Left lobe of liver (tissue), 2 donors: ENCODE data around the gene DNAI2. TPM values are rescaled to one million over a fixed set of nuclear protein-coding genes. Genes with fewer than 3 reads are reported as not detected.
"Not testable (repeated sequence)": the region's sequence is repeated elsewhere in the genome, so short reads cannot be mapped to it uniquely, and the experiment has no call there.

Experiments used
- ATAC-seq: fragments of 200-7000 bp; cut with Tn5 transposase; one replicate; pipeline ENCODE4 v1.9.1; 2020; ENCODE audit warnings: mild to moderate bottlenecking, moderate library complexity
- DNase-seq: peaks from one replicate; pipeline ENCODE4 v3.0.0-alpha.2; 2020; ENCODE audit warnings: low spot score
- total RNA-seq: library from RNA; stranded (reverse); gene quantifications from one replicate; pipeline ENCODE4 v1.2.1, GENCODE V29; 2021
- donor health status: DM: no; HTN: no; CAD: no; lungs with moderate emphysema.
- donor health status: DM: no; HTN: yes; CAD: no.

DNAI2 gene
- total RNA-seq, 1 donor from 2014 or later = not detected

DNA sequence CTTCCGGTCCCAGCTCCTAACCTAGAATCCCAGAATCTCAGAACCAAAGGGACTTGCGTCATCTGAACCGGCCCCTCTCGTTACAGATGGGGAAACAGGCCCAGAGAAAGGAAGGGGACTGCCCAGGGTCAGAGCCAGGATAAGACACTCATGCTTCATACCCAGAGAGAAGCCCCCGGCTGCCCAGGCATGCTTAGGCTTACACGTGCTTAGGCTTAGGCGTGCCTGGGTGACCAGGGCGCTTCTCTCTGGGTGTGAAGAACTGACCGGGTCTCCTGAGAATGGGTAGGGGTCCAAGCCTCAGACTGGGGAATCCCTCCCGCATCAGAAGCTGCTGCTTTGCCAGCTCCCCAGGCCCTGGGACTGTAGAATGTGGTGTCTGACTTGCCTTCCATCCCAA is 29.9 kb upstream of the DNAI2 start:
- DNase-seq = no peak
- no peak for ATAC-seq

DNA sequence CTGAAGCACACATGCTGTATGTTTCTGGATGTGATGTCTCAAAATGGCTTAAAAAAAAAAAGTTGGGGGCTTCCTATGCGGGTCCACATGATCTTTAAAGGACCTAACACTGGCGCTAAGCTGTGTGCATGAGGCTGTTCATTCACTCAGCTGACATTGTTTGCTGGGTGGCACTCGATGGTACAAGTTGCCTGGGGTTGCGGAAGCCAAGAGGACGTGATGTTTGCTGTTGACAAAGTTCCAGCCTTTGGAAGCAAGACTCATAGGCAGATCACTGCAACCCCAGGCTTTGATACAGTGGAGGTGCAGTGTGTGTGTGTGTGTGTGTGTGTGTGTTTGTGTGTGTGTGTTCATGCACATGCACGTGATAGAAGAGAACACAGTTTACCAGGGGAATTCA is 29.5 kb upstream of the DNAI2 start:
- DNase-seq = no peak
- ATAC-seq = no peak

DNA sequence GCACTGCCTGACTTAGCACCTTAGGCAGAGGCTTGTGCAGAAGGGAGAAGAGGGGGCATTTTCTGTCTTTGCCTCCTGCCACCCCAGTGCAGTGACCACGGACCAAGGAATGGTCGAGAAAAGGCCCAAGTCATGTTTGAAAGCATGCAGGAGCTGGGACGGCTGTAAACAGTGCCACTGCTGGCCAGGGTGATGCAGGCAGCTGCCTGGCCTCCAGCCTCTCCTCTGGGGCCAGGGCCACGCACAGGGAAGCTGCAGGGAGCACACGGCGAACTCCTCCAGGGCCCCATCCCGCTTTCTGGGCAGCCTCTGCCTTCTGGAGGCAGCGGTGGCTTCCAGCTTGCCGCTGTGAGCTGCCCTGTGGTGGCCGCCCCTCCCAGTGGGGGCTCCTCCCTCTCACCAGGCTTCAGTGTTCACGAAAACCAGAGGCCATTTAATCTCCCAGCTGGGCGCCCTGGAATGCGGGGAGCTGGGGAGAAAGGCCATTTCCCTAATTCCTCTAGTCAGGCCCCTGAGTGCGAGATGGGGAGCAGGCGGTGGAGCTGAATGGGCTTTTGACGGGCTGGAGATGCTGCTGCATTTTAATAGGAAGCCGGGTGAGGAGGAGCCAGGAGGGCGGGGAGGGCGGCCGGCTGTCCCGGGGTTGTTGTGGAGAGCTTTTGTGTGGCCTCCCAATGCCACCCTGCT is 28.7 kb upstream of the DNAI2 start:
- no peak for DNase-seq
- no peak for ATAC-seq

DNA sequence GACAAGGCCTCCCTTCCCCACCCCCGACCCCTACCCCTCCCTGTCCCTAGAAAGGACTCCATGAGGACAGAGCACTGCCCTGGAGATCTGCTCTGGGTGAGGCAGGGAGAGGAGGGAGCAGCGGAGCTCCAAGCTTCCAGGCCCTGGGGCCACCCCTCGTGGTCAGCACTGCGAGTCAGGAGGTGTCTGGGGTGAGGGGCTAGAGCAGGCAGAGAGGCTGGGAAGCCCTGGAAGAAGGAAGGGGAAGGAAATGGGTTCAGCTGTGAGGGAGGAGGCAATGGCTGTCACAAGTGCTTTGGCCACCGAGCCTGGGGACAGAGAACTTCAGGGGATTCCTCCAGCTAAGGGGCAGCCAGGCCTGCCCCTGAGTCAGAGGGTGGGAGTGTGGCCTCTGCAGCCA is 28.2 kb upstream of the DNAI2 start:
- no peak for DNase-seq

DNA sequence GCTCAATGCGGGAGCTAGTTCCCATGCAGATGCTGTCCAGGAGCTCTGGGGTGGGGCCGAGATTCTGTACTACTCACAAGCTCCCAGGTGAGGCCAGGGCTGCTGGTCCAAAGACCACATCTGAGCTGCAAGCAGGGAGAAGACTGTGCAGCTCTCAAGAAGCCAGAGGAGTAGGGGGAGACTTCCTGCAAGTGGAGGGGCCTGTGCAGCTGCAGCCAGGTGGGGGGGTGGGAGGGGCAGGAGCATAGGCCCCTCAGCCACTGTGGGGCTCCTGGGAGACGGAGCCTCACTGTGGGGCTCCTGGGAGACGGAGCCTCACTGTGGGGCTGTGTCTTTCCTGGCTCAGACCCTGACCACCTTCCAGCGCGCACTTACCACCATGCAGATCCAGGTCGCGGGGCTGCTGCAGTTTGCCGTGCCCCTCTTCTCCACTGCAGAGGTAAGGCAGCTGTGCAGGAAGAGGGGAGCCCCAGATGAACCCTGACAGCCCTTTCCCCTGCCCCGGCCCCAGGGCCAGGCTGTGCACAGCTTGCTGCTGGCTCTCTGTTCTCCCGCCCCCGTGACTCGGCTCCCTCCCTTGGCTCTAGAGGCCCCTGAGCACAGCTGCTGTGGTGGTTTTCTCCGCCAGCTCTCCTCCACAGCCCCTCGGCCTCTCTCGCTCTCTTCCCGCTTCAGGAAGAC is 24.3 kb upstream of the DNAI2 start:
- DNase-seq (no peak), ATAC-seq (no peak)

More for the DNA sequence above, 28.2 kb upstream of the DNAI2 start:
- ATAC-seq = no peak

DNA sequence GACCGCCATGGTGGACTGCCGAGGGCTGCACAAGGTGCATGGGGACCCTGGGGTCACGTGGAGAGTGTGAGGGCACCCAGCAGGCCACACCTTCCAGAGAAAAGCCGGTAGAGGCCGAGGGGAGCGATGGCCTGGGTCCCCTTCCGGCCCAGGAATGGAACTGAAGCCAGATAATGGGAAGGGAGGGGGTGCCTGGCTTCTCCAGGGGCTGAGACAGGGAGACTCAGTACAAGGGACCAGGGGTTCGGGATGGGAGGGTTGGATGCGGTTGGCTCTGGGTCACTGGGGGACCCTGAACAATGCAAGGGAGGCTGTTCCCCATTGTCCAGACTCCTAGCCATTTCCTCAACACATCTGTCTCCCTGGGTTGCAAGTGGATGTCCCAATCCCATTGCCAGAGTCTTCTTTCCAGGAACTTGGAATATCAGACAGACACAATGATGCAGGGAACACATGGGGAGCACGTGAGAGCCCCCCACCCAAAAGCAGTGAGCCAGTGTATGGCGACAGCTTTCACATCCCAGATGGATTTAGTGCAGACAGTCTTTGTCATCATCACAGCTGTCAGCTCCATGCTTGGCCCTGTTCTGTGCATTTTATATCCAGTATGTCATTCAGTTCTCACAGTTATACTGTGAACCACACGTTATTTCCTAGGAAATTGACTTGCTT is 23.6 kb upstream of the DNAI2 start:
- ATAC-seq (no peak), DNase-seq (no peak)

DNA sequence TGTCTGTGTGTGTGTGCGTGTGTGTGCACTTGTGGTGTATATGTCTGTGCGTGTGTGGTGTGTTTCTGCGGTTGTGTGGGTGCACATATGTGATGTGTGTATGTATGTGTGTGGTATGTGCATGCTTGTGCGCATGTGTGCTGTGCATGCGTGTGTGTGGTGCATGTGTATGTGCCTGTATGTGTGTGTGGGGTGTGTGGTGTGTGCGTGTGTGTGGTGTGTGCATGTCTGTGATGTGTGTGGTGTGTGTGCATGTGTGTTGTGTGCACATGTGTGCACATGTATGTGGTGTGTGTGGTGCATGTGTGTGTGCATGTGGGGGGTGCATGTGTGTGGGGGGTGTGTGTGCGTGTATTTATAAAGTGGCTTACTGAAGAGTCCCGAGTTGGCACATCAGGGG is 23.0 kb upstream of the DNAI2 start:
- no peak for DNase-seq
- ATAC-seq = no peak

DNA sequence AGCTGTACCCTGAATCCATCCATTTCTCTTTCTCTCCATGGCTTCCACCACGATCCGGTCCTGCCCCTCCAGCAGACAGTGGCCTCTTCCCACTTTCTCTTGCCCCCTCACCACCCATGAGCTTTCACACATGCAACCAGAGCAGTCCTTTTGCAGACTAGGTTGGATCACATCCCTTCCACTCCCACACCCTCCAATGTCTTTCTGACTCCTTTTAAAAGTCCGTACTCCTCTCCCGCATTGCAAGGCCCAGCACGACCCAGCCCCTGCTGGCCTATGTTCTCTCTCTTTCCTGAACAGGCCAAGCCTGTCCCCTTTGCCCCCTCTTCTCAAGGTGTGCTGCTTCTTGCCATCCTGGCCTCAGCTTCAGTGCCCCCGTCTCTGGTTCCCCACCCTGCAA is 22.5 kb upstream of the DNAI2 start:
- ATAC-seq (no peak), DNase-seq (no peak)

DNA sequence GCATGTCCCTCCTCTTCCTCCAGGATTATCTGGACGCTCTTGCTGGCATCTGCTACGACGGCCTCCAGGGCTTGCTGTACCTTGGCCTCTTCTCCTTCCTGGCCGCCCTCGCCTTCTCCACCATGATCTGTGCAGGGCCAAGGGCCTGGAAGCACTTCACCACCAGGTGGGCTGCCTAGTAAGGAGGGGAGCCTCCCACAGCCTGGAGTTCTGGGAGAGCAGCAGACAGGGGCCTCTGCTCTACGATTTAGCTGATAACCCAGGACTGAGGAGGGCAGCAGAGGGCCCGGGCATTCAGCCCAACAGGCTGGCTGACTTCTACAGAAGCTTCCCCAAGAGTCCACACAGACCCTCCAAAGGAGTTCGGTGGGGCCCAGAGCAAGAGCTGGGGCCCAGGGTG is 21.8 kb upstream of the DNAI2 start:
- ATAC-seq = no peak

DNA sequence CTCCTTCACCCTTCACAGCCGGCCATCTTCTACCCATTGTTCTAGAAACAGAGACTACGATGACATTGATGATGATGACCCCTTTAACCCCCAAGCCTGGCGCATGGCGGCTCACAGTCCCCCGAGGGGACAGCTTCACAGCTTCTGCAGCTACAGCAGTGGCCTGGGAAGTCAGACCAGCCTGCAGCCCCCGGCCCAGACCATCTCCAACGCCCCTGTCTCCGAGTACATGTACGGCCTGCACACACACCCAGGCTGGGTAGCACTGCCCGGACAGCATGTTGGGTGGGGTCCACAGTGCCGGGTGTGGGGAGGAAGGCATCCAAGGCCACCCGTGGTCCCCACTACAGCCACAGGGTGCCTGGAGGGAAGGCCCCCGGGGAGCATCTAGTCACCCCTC is 21.0 kb upstream of the DNAI2 start:
- DNase-seq (no peak), ATAC-seq (no peak)

More for the DNA sequence above, 21.8 kb upstream of the DNAI2 start:
- DNase-seq = no peak

DNA sequence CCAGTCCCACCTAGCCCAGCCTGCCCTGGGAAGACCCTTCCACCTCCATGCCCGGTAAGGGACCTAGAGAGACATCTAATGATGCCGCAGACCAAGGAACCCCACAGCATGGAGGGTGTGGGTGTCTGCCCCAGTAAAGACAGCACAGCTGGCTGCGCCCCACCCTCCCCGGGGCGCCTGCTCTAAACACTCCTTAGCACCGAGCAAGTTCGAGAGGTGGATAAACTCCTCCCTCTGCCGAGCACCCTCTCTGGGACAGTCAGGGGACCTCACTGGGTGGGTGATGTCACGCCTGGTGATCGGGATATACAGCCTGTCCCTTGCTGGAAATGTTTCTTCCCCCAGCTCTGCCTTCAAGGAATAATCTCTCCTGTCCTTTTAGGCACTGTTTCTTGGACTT is 16.7 kb upstream of the DNAI2 start:
- DNase-seq (no peak), ATAC-seq (no peak)

DNA sequence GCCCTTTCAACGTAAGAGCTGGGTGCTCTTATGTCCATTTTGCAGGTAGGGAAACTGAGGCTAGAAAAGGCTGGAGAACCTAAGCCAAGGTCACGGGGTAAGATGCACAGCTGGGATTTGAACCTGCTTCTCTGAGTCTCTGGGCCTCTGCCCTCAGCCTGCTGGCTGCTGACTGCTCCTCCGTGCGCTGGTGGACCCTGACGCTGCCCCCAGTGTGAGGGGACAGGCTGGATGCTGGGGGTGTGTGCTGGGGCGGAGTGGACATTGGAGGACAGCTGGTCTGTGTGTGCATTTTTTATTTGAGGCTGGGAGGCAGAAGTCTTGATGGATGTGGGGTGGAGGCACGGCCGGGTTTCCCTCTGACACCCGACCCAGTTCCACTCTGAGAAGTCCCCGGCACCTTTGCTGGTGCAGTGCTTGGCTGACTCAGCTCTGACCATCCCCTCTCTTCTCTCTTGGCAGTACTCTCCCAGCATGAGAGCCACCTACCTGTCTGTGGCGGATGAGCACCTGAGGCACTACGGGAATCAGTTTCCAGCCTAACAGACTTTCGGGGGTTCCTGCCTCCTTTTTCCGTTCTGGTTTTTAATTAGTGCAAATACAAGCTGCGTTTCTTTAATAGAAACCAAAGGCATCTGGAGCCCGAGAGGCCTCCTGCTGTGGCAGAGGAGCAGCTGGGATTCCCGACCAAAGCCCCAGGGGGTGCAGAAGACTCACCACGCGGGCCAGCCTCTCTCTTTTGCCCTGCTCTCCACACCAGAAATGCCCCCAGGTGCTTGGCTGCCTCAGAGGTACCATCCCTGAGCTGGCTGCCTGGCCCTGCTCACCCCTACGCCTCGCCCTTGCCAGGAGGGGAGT is 14.1 kb upstream of the DNAI2 start:
- DNase-seq (no peak), ATAC-seq (no peak)

DNA sequence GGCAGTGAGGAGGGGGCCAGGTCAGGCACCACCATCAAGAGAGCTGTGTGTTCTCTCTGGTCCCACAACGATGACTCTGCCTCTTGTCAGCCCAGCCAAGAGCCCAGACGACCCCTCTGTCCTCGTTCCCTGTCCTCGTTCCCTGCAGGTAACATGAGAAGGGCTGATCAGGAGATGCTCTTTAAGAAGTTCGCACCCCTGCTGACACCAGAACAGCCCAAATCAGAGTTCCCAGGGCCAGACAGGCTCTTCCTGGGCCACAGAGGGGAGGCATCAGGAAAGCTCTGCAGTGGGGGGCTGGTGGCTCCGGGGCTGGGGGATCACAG is 13.5 kb upstream of the DNAI2 start:
- ATAC-seq = no peak
- DNase-seq = no peak

DNA sequence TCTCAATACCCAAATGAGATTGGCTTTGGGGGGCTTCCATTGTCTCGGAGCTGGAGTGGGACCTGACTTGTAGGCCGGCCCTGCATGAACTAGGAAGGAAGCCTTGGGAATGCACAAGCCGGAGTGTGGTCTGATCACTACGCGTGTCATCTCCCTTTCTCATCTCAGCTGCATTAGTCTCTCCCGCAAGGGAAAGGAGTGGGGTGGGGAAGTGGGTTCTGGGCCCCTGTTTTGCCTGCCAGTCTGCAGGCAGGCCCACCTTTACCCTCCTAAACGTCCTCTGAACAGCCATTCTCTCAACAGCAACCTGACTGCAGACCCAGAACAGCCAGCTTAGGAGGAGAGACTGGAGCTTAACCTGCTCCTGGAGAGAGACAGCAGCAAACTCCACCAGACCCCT is 11.4 kb upstream of the DNAI2 start:
- ATAC-seq = no peak

DNA sequence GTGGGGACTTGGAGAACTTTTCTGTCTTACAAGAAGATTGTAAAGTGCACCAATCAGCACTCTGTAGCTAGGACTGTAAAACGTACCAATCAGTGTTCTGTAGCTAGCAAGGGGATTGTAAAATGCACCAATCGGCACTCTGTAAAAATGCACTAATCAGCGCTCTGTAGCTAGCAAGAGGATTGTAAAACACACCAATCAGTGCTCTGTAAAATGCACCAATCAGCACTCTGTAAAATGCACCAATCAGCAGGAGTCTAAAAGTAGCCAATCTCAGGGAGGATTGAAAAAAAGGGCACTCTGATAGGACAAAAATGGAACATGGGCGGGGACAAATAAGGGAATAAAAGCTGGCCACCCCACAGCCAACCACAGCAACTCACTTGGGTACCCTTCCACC is 7.0 kb upstream of the DNAI2 start:
- not testable (repeated sequence) for ATAC-seq, DNase-seq

More for the DNA sequence above, 11.4 kb upstream of the DNAI2 start:
- DNase-seq = no peak

DNA sequence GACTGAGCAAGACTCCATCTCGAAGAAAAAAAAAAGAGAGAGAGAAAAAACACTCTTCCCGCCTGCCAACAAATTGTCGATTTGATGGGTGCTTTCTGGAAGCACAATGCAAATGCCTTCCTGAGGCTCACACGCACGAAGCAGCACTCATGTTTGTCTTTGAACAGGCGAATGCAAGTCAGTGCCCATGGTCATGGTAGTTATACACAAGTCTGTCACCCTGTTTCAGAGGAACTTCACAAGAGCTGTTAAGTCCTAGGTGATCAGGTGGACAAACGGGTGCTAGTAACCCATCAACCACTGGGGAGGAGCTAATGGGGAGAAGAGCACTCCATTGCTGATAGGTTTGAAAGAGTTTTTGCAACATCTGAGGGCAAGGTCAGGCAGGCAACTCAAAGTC is 6.5 kb upstream of the DNAI2 start:
- no peak for ATAC-seq
- no peak for DNase-seq

DNA sequence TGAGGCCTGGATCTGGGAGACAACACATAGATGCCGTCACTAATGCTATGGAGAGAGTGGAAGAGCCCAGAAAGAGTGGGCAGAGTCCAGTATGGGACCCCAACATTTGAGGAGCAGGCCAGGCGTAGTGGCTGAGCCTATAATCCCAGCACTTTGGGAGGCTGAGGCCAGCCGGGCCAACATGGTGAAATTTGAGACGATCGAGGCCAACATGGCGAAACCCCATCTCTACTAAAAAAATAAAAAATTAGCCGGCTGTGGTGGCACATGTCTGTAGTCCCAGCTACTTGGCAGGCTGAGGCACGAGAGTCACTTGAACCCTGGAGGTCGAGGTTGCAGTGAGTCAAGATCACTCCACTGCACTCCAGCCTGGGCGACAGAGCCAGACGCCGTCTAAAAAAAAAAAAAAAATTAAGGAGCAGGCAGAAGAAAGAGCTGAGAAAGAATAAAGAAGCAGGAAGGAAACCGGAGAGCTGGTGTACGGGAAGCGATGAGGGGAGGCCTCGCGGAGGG is 6.0 kb upstream of the DNAI2 start:
- no peak for ATAC-seq

DNA sequence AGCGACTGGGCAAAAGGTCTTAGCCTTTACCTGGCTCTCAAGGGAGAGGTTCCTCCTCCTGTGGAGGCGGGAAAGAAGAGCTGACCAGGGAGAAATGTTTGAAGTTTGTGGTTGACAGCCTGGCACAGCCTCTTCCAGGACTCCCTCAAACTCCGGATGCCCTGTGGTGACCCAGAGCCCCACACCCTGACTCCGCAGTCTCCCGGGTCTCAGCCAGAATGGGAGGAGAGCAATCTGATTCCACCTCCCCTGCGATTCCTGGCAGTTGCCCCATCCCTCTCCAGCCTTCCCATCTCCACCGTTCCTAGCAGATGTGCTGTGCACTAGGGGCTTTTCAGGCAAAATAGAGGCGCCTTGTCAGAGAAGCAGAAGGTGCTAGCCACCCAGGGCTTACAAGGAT is 5.5 kb upstream of the DNAI2 start:
- DNase-seq (no peak), ATAC-seq (no peak)

More for the DNA sequence above, 6.0 kb upstream of the DNAI2 start:
- DNase-seq = no peak

DNA sequence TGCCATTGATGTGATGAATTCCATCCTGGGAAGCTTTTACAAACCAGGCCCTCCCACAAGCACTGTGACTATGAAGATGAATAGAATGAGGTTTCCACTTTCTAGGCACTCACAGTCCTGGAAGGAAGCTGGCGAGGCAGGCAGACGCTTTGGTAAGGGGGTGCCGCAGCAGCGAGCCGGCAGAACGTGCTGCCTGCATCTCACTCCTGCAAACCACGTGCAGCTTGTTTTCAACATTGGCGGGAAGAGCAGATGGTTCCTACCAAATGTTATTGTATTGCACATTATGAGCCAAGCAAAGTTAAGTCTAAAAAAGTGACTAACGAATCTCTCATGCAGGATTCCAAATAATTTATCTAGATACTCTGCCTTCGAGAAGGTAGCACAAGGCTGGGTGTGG is 3.7 kb upstream of the DNAI2 start:
- ATAC-seq (no peak), DNase-seq (no peak)

DNA sequence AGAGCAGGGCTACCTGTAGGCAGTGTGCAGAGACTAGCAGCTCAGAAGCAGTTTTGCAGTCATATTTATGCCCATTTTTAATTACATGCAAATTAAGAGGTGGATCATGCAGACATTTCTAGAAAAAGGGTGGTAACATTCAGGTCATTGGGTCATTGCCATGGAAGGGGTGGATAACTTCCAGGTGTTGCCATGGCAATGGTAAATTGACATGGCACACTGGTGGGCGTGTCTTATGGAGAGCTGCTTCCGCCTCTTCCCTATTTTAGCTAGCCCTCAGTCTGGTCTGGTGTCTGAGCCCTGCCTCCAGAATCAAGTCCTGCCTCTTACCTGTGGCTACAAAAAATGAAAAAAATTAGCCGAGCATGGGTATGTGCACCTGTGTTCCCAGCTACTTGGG is 2.8 kb upstream of the DNAI2 start:
- DNase-seq (no peak), ATAC-seq (no peak)

DNA sequence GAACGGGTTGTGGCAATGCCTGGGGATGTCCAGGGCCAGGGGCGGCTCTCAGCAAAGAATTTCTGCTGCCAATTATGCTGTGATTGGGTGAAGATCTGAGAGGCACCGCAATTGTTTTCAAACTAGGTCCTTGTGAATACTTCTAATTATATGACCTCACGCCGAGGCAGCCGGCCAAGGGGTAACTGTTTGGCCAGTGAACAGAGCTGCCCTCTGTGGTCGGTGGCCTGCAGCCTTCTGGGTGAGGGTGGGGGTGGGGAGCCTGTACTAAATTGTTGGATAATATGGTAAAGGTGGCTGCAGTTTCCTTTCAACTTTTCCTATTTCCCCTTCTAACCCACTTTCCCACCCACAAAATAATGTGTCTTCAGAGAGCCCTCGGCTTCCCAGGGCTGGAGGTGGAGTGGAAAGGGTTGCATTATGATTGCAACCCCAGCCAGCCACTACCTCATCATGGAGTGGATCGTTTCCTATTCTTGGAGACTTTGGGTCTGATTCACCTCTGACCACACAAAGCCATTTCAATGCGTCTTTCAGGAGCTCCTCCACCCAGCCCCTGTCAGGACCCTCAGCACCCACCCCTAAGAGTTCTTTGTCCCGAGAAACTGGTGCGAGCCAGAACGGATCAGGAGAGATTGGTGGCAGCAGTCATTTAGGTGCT is 2.0 kb upstream of the DNAI2 start:
- ATAC-seq (no peak), DNase-seq (no peak)
